H1 (cell line): ENCODE measurements around the gene TFCP2. TPM values are rescaled to one million over a fixed set of nuclear protein-coding genes. Genes with fewer than 3 reads are reported as not detected.

ENCODE experiments used
- CTCF ChIA-PET: fragments of 300-600 bp; sonication (Branson Sonifier 250); formaldehyde crosslinking; loops from one replicate; lab custom pipeline; 2021; ENCODE audit not compliant: partially characterized antibody; lab: Charles Lee
- POLR2A ChIA-PET: fragments of 300-600 bp; sonication (Branson Sonifier 250); formaldehyde crosslinking; loops from one replicate; lab custom pipeline; 2021; ENCODE audit warnings: inconsistent platforms; ENCODE audit not compliant: partially characterized antibody; lab: Charles Lee
- DNase-seq, 2 experiments: peaks; one replicate each; pipeline versions ENCODE4 v3.0.0 to v3.0.0-alpha.2; 2010 to 2022; ENCODE audit warnings: low spot score in 2 of 2, low read depth in 1 of 2, mixed read lengths in 1 of 2
- FAIRE-seq: peaks from 2 replicates; lab custom pipeline; 2011; peaks lifted over from hg19 to GRCh38; lab: Jason Lieb, UNC
- H2AFZ ChIP-seq: 2 replicates; pipeline ENCODE4 v1.8.1; 2012; ENCODE audit warnings: low read length, inconsistent platforms
- H2AK5ac ChIP-seq: 2 replicates; pipeline ENCODE4 v1.6.1; 2013; ENCODE audit warnings: low read depth, low read length
- H2BK120ac ChIP-seq: replicated peaks from 2 replicates; pipeline ENCODE3; 2013; ENCODE audit warnings: low read depth, low read length, inconsistent platforms
- H2BK12ac ChIP-seq: 2 replicates; pipeline ENCODE4 v1.6.1; 2013; ENCODE audit warnings: low read depth, low read length
- H2BK15ac ChIP-seq: 2 replicates; pipeline ENCODE4 v1.6.1; 2013; ENCODE audit warnings: low read length
- H2BK20ac ChIP-seq: 2 replicates; pipeline ENCODE4 v1.6.1; 2013; ENCODE audit warnings: low read length
- H2BK5ac ChIP-seq: 2 replicates; pipeline ENCODE4 v1.6.1; 2013; ENCODE audit warnings: low read depth, low read length
- H3K14ac ChIP-seq: 2 replicates; pipeline ENCODE4 v1.6.1; 2013; ENCODE audit warnings: inconsistent platforms; ENCODE audit not compliant: insufficient read length
- H3K18ac ChIP-seq: 2 replicates; pipeline ENCODE4 v1.6.1; 2013; ENCODE audit warnings: low read length; ENCODE audit errors: extremely low read depth
- H3K23ac ChIP-seq: 2 replicates; pipeline ENCODE4 v1.6.1; 2013; ENCODE audit warnings: inconsistent platforms; ENCODE audit not compliant: insufficient read length
- H3K23me2 ChIP-seq: 2 replicates; pipeline ENCODE4 v1.6.1; 2013; ENCODE audit warnings: low read depth, low read length
- H3K27ac ChIP-seq: 2 replicates; pipeline ENCODE4 v1.6.1; 2011; ENCODE audit warnings: low read depth, low read length, inconsistent platforms
- H3K27me3 ChIP-seq, 4 experiments: replicated peaks in 1 of 4; 1 replicate in 1 of 4; 2 replicates in 3 of 4; pipeline versions ENCODE4 v1.6.1 to v1.8.1; 2011 to 2013; ENCODE audit warnings: low read length in 3 of 4, mild to moderate bottlenecking in 3 of 4, inconsistent platforms in 2 of 4, mixed read lengths in 2 of 4, moderate library complexity in 1 of 4; ENCODE audit not compliant: control insufficient read depth in 3 of 4, insufficient read depth in 3 of 4; ENCODE audit errors: extremely low read depth in 1 of 4
- H3K36me3 ChIP-seq, 4 experiments: 2 replicates each; pipeline versions ENCODE4 v1.6.1 to v1.8.1; 2011 to 2013; ENCODE audit warnings: mild to moderate bottlenecking in 4 of 4, low read length in 3 of 4, moderate library complexity in 2 of 4, control low read depth in 1 of 4, inconsistent platforms in 1 of 4; ENCODE audit not compliant: insufficient read depth in 4 of 4, control insufficient read depth in 2 of 4
- H3K4ac ChIP-seq: replicated peaks from 2 replicates; pipeline ENCODE3; 2013; ENCODE audit warnings: low read length, low read depth, mixed read lengths, inconsistent platforms; ENCODE audit not compliant: insufficient read length
- H3K4me1 ChIP-seq, 4 experiments: replicated peaks in 1 of 4; 1 replicate in 1 of 4; 2 replicates in 3 of 4; pipeline versions ENCODE4 v1.6.1 to v1.8.1; 2011 to 2013; ENCODE audit warnings: low read length in 3 of 4, inconsistent platforms in 2 of 4, mixed read lengths in 1 of 4; ENCODE audit not compliant: insufficient read depth in 4 of 4, control insufficient read depth in 3 of 4
- H3K4me2 ChIP-seq, 2 experiments: 2 replicates each; pipeline versions ENCODE4 v1.6.1 to v1.8.1; 2011 to 2013; ENCODE audit warnings: low read depth in 2 of 2, low read length in 2 of 2, control low read depth in 1 of 2, inconsistent platforms in 1 of 2, mild to moderate bottlenecking in 1 of 2; ENCODE audit not compliant: insufficient read depth in 1 of 2
- H3K4me3 ChIP-seq, 4 experiments: fragments of 200-600, 300-600 bp in 1 of 4; sonication (generic), shearing (Covaris generic), sonication (Bioruptor Twin) in 1 of 4; 2 replicates each; pipeline versions ENCODE4 v1.5.1 to v1.8.1; 2011 to 2016; ENCODE audit warnings: low read length in 4 of 4, low read depth in 3 of 4, control low read depth in 2 of 4, inconsistent platforms in 2 of 4, mild to moderate bottlenecking in 2 of 4, mixed read lengths in 1 of 4, moderate library complexity in 1 of 4; ENCODE audit not compliant: insufficient read depth in 2 of 4; ENCODE audit errors: extremely low read depth in 1 of 4
- H3K56ac ChIP-seq: replicated peaks from 2 replicates; pipeline ENCODE3; 2013; ENCODE audit warnings: low read depth, mild to moderate bottlenecking, mixed read lengths, low read length, inconsistent platforms; ENCODE audit not compliant: insufficient read length
- H3K79me1 ChIP-seq: 2 replicates; pipeline ENCODE4 v1.6.1; 2013; ENCODE audit warnings: low read depth, low read length, control low read depth
- H3K79me2 ChIP-seq, 2 experiments: 2 replicates each; pipeline versions ENCODE4 v1.6.1 to v1.8.1; 2012 to 2013; ENCODE audit warnings: low read length in 2 of 2, mild to moderate bottlenecking in 2 of 2, inconsistent platforms in 1 of 2; ENCODE audit not compliant: insufficient read depth in 2 of 2, control insufficient read depth in 1 of 2
- H3K9ac ChIP-seq, 4 experiments: replicated peaks in 1 of 4; 1 replicate in 1 of 4; 2 replicates in 3 of 4; pipeline versions ENCODE4 v1.6.1 to v1.8.1; 2011 to 2013; ENCODE audit warnings: low read depth in 3 of 4, low read length in 3 of 4, control low read depth in 2 of 4, mild to moderate bottlenecking in 2 of 4, moderate library complexity in 2 of 4, inconsistent platforms in 1 of 4; ENCODE audit errors: extremely low read depth in 1 of 4
- H3K9me3 ChIP-seq, 2 experiments: 2 replicates each; pipeline versions ENCODE4 v1.6.1 to v1.8.1; 2012 to 2013; ENCODE audit warnings: mild to moderate bottlenecking in 2 of 2, moderate library complexity in 2 of 2, control low read depth in 1 of 2, inconsistent platforms in 1 of 2, low read depth in 1 of 2, low read length in 1 of 2, mixed read lengths in 1 of 2; ENCODE audit not compliant: insufficient read depth in 2 of 2
- H4K20me1 ChIP-seq, 2 experiments: replicated peaks in 1 of 2; 2 replicates each; pipeline versions ENCODE3 to v1.8.1; 2011 to 2013; ENCODE audit warnings: inconsistent platforms in 2 of 2, low read length in 2 of 2, mild to moderate bottlenecking in 1 of 2; ENCODE audit not compliant: insufficient read depth in 2 of 2, control insufficient read depth in 1 of 2
- H4K5ac ChIP-seq: 2 replicates; pipeline ENCODE4 v1.6.1; 2013; ENCODE audit warnings: low read length, low read depth, mixed read lengths, inconsistent platforms; ENCODE audit not compliant: insufficient read length
- H4K8ac ChIP-seq: 2 replicates; pipeline ENCODE4 v1.8.0; 2013; ENCODE audit warnings: mild to moderate bottlenecking, moderate library complexity, low read length, inconsistent platforms; ENCODE audit not compliant: insufficient read depth; ENCODE audit errors: extremely low read depth
- H4K91ac ChIP-seq: replicated peaks from 2 replicates; pipeline ENCODE3; 2013; ENCODE audit warnings: low read length, mixed read lengths, inconsistent platforms; ENCODE audit not compliant: insufficient read length
- CREB1 ChIP-seq: IDR thresholded peaks from 2 replicates; pipeline ENCODE4 v1.6.1; 2012; ENCODE audit warnings: inconsistent platforms
- EP300 ChIP-seq, 2 experiments: IDR thresholded peaks; 1 replicate in 1 of 2; 2 replicates in 1 of 2; pipeline ENCODE4 v1.6.1; 2011 to 2012; ENCODE audit warnings: low read depth in 2 of 2, low read length in 2 of 2, mild to moderate bottlenecking in 2 of 2, borderline replicate concordance in 1 of 2, inconsistent platforms in 1 of 2, moderate library complexity in 1 of 2
- FOSL1 ChIP-seq: IDR thresholded peaks from 2 replicates; pipeline ENCODE4 v1.6.1; 2011; ENCODE audit warnings: mild to moderate bottlenecking, low read depth, low read length, moderate library complexity; ENCODE audit not compliant: insufficient read depth
- GTF2F1 ChIP-seq: IDR thresholded peaks from 2 replicates; pipeline ENCODE4 v1.6.1; 2012; ENCODE audit warnings: low read depth, low read length, improper control_type of control experiment, borderline replicate concordance
- HDAC6 ChIP-seq: IDR thresholded peaks from one replicate; pipeline ENCODE4 v1.7.1; 2012; ENCODE audit warnings: low read depth, mild to moderate bottlenecking, inconsistent platforms, low read length, moderate library complexity
- JUN ChIP-seq: IDR thresholded peaks from 2 replicates; pipeline ENCODE4 v1.6.1; 2011; ENCODE audit warnings: low read depth, mild to moderate bottlenecking, improper control_type of control experiment, low read length
- JUND ChIP-seq: IDR thresholded peaks from 2 replicates; pipeline ENCODE4 v1.6.1; 2011; ENCODE audit warnings: mild to moderate bottlenecking, improper control_type of control experiment, low read length
- MAX ChIP-seq: IDR thresholded peaks from 2 replicates; pipeline ENCODE4 v1.6.1; 2012; ENCODE audit warnings: inconsistent platforms
- NANOG ChIP-seq: IDR thresholded peaks from 2 replicates; pipeline ENCODE4 v1.6.1; 2011; ENCODE audit warnings: low read length, low read depth, mild to moderate bottlenecking, inconsistent platforms; ENCODE audit not compliant: insufficient read depth, poor library complexity, severe bottlenecking
- POU5F1 ChIP-seq: IDR thresholded peaks from 2 replicates; pipeline ENCODE4 v1.6.1; 2011; ENCODE audit warnings: low read depth, mild to moderate bottlenecking, low read length, moderate library complexity
- RFX5 ChIP-seq: IDR thresholded peaks from 2 replicates; pipeline ENCODE4 v1.6.1; 2011; ENCODE audit warnings: low read depth, low read length, improper control_type of control experiment, borderline replicate concordance
- RXRA ChIP-seq: IDR thresholded peaks from 2 replicates; pipeline ENCODE4 v1.6.1; 2011; ENCODE audit warnings: low read depth, mild to moderate bottlenecking, low read length, moderate library complexity; ENCODE audit not compliant: insufficient read depth
- SUZ12 ChIP-seq: fragments of 200-600 bp; sonication (generic); IDR thresholded peaks from 2 replicates; pipeline ENCODE4 v1.6.1; 2012; ENCODE audit warnings: mild to moderate bottlenecking, inconsistent platforms, low read length, moderate library complexity, mixed read lengths
- TCF12 ChIP-seq: IDR thresholded peaks from 2 replicates; pipeline ENCODE4 v1.6.1; 2011; ENCODE audit warnings: low read depth, mild to moderate bottlenecking, low read length
- WGBS, 2 experiments: shearing (Covaris generic) in 1 of 2; methylation state at CpG; one replicate each; pipeline versions ENCODE4 v1.1.6 to v1.1.7; 2013 to 2015; ENCODE audit warnings: low lambda C conversion rate in 2 of 2, mixed read lengths in 2 of 2, inconsistent platforms in 1 of 2, low coverage in 1 of 2, missing lambda C conversion rate in 1 of 2; ENCODE audit not compliant: insufficient replicate concordance in 2 of 2, insufficient coverage in 1 of 2, insufficient read length in 1 of 2; ENCODE audit errors: extremely low coverage in 1 of 2, missing lambda C conversion rate in 1 of 2; 5-methylcytosine and 5-hydroxymethylcytosine counted together
- polyA plus RNA-seq, 7 experiments: library from polyadenylated mRNA; depleted of rRNA in 3 of 7; stranded (reverse) in 5 of 7; unstranded in 2 of 7; fragments of >200 nt in 5 of 7; fragments of 200-250 nt in 2 of 7; gene quantifications; 1 replicate in 5 of 7; 2 replicates in 1 of 7; 4 replicates in 1 of 7; pipeline versions ENCODE4 v1.2.1 to v1.2.3, GENCODE V29; 2011 to 2013; ENCODE audit warnings: missing spikeins in 2 of 7, mixed read lengths in 2 of 7
- total RNA-seq: library from RNA; stranded (reverse); fragmentation: NEBNext Ultra II Directional; extraction: Animal tissue kit (Norgen Biotek cat#: 25700); gene quantifications from 2 replicates; pipeline ENCODE4 v1.2.1, GENCODE V29; 2021

Gene TFCP2
- total and polyA plus RNA-seq, 2 of the 8 experiments (the other 6 are each of a cell fraction or from before 2014, with no cell fraction given), result 19.8 to 49.2 TPM

GRCh38 chr12:51183816-51184215 is 10.9 kb upstream of the TFCP2 start:
- no peak overlapping the region for H2AFZ ChIP-seq
- no peak overlapping the region for H2BK15ac ChIP-seq
- no peak overlapping the region for H2BK12ac ChIP-seq
- no peak overlapping the region for H4K91ac ChIP-seq
- no peak overlapping the region for H2BK120ac ChIP-seq
- H3K4me3 ChIP-seq, result no peak overlapping the region
- H4K20me1 ChIP-seq, result no peaks in the 10 kb centered on the region
- H3K23me2 ChIP-seq, result no peaks in the 10 kb centered on the region
- POLR2A ChIA-PET, result interaction anchor here (0.8 to 2.0 kb wide), 4 partner anchors 11 to 100 kb away, joined by 3 to 8 read pairs (median 4); partner anchors contain the start of genes CSRNP2 and TFCP2
- no peak overlapping the region for H3K23ac ChIP-seq
- H2AK5ac ChIP-seq, result no peak overlapping the region
- no peaks in the 10 kb centered on the region for H3K36me3 ChIP-seq
- H3K79me1 ChIP-seq, result no peaks in the 10 kb centered on the region
- no peak overlapping the region for H2BK20ac ChIP-seq
- H3K56ac ChIP-seq, result no peak overlapping the region
- no peak overlapping the region for H3K27ac ChIP-seq
- 75% methylated on average over 3 of the region's 3 CpGs; no CpG with 5 or more reads in 1 of the 2 experiments for WGBS, 2 experiments
- FAIRE-seq (no peak), DNase-seq (no peak)
- H3K4ac ChIP-seq, result no peak overlapping the region
- no peaks in the 10 kb centered on the region for H3K4me1 ChIP-seq
- H3K4me2 ChIP-seq, result no peak overlapping the region
- H3K14ac ChIP-seq, result no peak overlapping the region
- CTCF ChIA-PET, result interaction anchor here (0.7 to 1.4 kb wide), 3 partner anchors 10 to 95 kb away, joined by 3 to 4 read pairs (median 4); no protein-coding TSS in a partner anchor
- no peak overlapping the region for H2BK5ac ChIP-seq
- H4K8ac ChIP-seq, result no peak overlapping the region
- H3K27me3 ChIP-seq, result no peaks in the 10 kb centered on the region
- no peak overlapping the region for H3K18ac ChIP-seq
- H3K9me3 ChIP-seq, result no peaks in the 10 kb centered on the region
- no peak overlapping the region for H3K9ac ChIP-seq
- H3K79me2 ChIP-seq, result no peaks in the 10 kb centered on the region
- no peak overlapping the region for H4K5ac ChIP-seq
- TF ChIP-seq GTF2F1, result no peak
- TF ChIP-seq EP300 (IDR thresholded peaks at IDR 0.05; ENCODE audit: borderline replicate concordance in 1 of 2, low read depth in 2 of 2, low read length in 2 of 2), result no peak
- no peak for TF ChIP-seq RXRA
- no peak for TF ChIP-seq CREB1
- TF ChIP-seq MAX, result no peak
- no peak for TF ChIP-seq FOSL1
- no peak for TF ChIP-seq JUND
- no peak for TF ChIP-seq JUN
- no peak for TF ChIP-seq POU5F1
- TF ChIP-seq HDAC6, result no peak
- no peak for TF ChIP-seq NANOG
- TF ChIP-seq RFX5, result no peak
- TF ChIP-seq TCF12, result no peak
- TF ChIP-seq SUZ12, result no peak
